Measurements from ENCODE around the gene PI16.

DNA sequence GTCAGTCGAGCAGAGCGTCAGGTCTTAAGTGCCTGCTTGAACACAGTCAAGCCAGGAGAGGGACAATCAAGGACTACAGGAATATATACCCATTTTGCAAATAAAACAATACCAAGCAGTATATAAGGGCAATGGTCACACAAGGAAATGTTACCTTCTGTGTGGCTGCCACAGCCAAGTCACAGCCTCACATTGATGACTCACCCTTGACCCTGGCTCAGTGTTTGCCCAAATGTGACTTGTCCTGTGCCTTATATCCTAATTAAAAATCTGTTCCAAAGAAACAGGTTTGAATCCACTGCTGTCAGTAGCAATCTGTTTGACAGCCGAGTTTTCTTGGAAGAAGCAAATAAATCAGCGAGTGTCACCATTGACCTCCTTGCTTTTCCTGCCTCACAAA is 34.5 kb upstream of the PI16 start:
- TF ChIP-seq, protein P1, sequence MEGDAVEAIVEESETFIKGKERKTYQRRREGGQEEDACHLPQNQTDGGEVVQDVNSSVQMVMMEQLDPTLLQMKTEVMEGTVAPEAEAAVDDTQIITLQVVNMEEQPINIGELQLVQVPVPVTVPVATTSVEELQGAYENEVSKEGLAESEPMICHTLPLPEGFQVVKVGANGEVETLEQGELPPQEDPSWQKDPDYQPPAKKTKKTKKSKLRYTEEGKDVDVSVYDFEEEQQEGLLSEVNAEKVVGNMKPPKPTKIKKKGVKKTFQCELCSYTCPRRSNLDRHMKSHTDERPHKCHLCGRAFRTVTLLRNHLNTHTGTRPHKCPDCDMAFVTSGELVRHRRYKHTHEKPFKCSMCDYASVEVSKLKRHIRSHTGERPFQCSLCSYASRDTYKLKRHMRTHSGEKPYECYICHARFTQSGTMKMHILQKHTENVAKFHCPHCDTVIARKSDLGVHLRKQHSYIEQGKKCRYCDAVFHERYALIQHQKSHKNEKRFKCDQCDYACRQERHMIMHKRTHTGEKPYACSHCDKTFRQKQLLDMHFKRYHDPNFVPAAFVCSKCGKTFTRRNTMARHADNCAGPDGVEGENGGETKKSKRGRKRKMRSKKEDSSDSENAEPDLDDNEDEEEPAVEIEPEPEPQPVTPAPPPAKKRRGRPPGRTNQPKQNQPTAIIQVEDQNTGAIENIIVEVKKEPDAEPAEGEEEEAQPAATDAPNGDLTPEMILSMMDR (optimal IDR thresholded peaks at IDR 0.05 in 1 of 3, IDR thresholded peaks at IDR 0.05 in 1 of 3, conservative IDR thresholded peaks at IDR 0.05 in 1 of 3; ENCODE audit: extremely low read depth in 1 of 3, insufficient read depth in 2 of 3, low read length in 3 of 3): no peak
- TF ChIP-seq EZH2 (IDR thresholded peaks at IDR 0.05; ENCODE audit: low read length): no peak

Data from keratinocyte (primary cell).